Keratinocyte (primary cell): ENCODE results near the gene PPARD. TPM values are rescaled to one million over a fixed set of nuclear protein-coding genes. Genes with fewer than 3 reads are reported as not detected.

Experiments
- DNase-seq: peaks from one replicate; pipeline ENCODE4 v3.0.0-alpha.2; 2011; ENCODE audit warnings: low read depth, missing footprints, low spot score
- FAIRE-seq: peaks from 2 replicates; lab custom pipeline; 2011; peaks lifted over from hg19 to GRCh38; lab: Jason Lieb, UNC
- H2AFZ ChIP-seq: 2 replicates; pipeline ENCODE4 v1.6.0; 2012; ENCODE audit warnings: low read length, control low read depth, inconsistent platforms; ENCODE audit not compliant: control insufficient read depth
- H3K27ac ChIP-seq: 2 replicates; pipeline ENCODE4 v1.5.1; 2011; ENCODE audit warnings: low read length; ENCODE audit not compliant: control insufficient read depth, insufficient read depth
- H3K27me3 ChIP-seq: 3 replicates; pipeline ENCODE4 v1.6.0; 2011; ENCODE audit warnings: low read length; ENCODE audit not compliant: control insufficient read depth, insufficient read depth; ENCODE audit errors: extremely low read depth
- H3K36me3 ChIP-seq, 2 experiments: 2 replicates in 1 of 2; 3 replicates in 1 of 2; pipeline ENCODE4 v1.5.1; 2011; ENCODE audit warnings: low read length in 2 of 2, mild to moderate bottlenecking in 1 of 2; ENCODE audit not compliant: control insufficient read depth in 2 of 2, insufficient read depth in 2 of 2; ENCODE audit errors: extremely low read depth in 1 of 2
- H3K4me1 ChIP-seq: 3 replicates; pipeline ENCODE4 v1.5.1; 2011; ENCODE audit warnings: low read length; ENCODE audit not compliant: control insufficient read depth, insufficient read depth; ENCODE audit errors: extremely low read depth
- H3K4me2 ChIP-seq: 3 replicates; pipeline ENCODE4 v1.6.0; 2011; ENCODE audit warnings: low read depth, low read length; ENCODE audit not compliant: control insufficient read depth, insufficient read depth; ENCODE audit errors: extremely low read depth
- H3K4me3 ChIP-seq, 3 experiments: fragments of 200-600 bp in 1 of 3; sonication (generic) in 1 of 3; 2 replicates in 2 of 3; 3 replicates in 1 of 3; pipeline ENCODE4 v1.5.1; 2011 to 2016; ENCODE audit warnings: low read length in 3 of 3, mild to moderate bottlenecking in 3 of 3, control low read depth in 2 of 3, inconsistent platforms in 1 of 3, low read depth in 1 of 3, mixed read lengths in 1 of 3, mixed run types in 1 of 3, moderate library complexity in 1 of 3; ENCODE audit not compliant: control insufficient read depth in 2 of 3, insufficient read depth in 2 of 3; ENCODE audit errors: extremely low read depth in 1 of 3
- H3K79me2 ChIP-seq: 2 replicates; pipeline ENCODE4 v1.6.0; 2012; ENCODE audit warnings: low read length; ENCODE audit not compliant: control insufficient read depth, insufficient read depth
- H3K9ac ChIP-seq: 3 replicates; pipeline ENCODE4 v1.6.0; 2011; ENCODE audit warnings: low read length; ENCODE audit not compliant: control insufficient read depth, insufficient read depth; ENCODE audit errors: extremely low read depth
- H3K9me1 ChIP-seq: 3 replicates; pipeline ENCODE4 v1.6.0; 2011; ENCODE audit warnings: low read length; ENCODE audit not compliant: control insufficient read depth, insufficient read depth; ENCODE audit errors: extremely low read depth
- H3K9me3 ChIP-seq: 2 replicates; pipeline ENCODE4 v1.5.1; 2012; ENCODE audit warnings: low read depth, low read length; ENCODE audit not compliant: control insufficient read depth
- H4K20me1 ChIP-seq: 3 replicates; pipeline ENCODE4 v1.6.0; 2011; ENCODE audit warnings: low read length; ENCODE audit not compliant: control insufficient read depth, insufficient read depth; ENCODE audit errors: extremely low read depth
- CTCF ChIP-seq, 3 experiments: IDR thresholded peaks in 1 of 3; conservative IDR thresholded peaks in 1 of 3; optimal IDR thresholded peaks in 1 of 3; 2 replicates in 2 of 3; 3 replicates in 1 of 3; pipeline versions ENCODE3 to v1.5.1; 2011; ENCODE audit warnings: low read length in 3 of 3, mild to moderate bottlenecking in 3 of 3, moderate library complexity in 2 of 3, control low read depth in 1 of 3, inconsistent platforms in 1 of 3; ENCODE audit not compliant: insufficient read depth in 2 of 3; ENCODE audit errors: extremely low read depth in 1 of 3
- EZH2 ChIP-seq: IDR thresholded peaks from one replicate; pipeline ENCODE4 v1.6.1; 2012; ENCODE audit warnings: inconsistent platforms, mild to moderate bottlenecking, low read length, moderate library complexity
- dilution Hi-C: fragments of 300-500 bp; cut with MboI; formaldehyde crosslinking; loops from one replicate; pipeline ENCODE4 v1.7.0; 2020; ENCODE audit warnings: low sequenced_read_pairs; ENCODE audit not compliant: extremely low pct_ligation_motif_present
- polyA plus RNA-seq, 5 experiments: library from polyadenylated mRNA; depleted of rRNA in 3 of 5; stranded (reverse) in 3 of 5; stranded (forward) in 1 of 5; unstranded in 1 of 5; fragments of >200 nt; gene quantifications; 1 replicate in 1 of 5; 2 replicates in 3 of 5; 3 replicates in 1 of 5; pipeline versions ENCODE4 v1.2.1 to v1.2.3, GENCODE V29; 2011 to 2012; ENCODE audit warnings: missing spikeins in 2 of 5, low read depth in 1 of 5, low replicate concordance in 1 of 5

Gene PPARD
- polyA plus RNA-seq, 1 donor (not counting 4 experiments of a cell fraction or from before 2014, with no cell fraction given), result 15.1 TPM

- H3K79me2 ChIP-seq, result peaks cover 2% of the 10 kb centered on the region
- TF ChIP-seq CTCF (optimal IDR thresholded peaks at IDR 0.05 in 1 of 3, IDR thresholded peaks at IDR 0.05 in 1 of 3, conservative IDR thresholded peaks at IDR 0.05 in 1 of 3; ENCODE audit: extremely low read depth in 1 of 3, insufficient read depth in 2 of 3, low read length in 3 of 3) (no peak), EZH2 (no peak)
- FAIRE-seq (no peak), DNase-seq (no peak)
- H3K4me1 ChIP-seq, result peaks cover 4% of the 10 kb centered on the region
- H4K20me1 ChIP-seq, result no peaks in the 10 kb centered on the region
- H3K36me3 ChIP-seq, result no peaks in the 10 kb centered on the region
- dilution Hi-C loops, result no loop called here
- no peaks in the 10 kb centered on the region for H3K27me3 ChIP-seq
- no peak overlapping the region for H3K4me3 ChIP-seq
- no peak overlapping the region for H3K27ac ChIP-seq
- H3K4me2 ChIP-seq, result no peak overlapping the region
- H3K9ac ChIP-seq, result no peak overlapping the region
- no peaks in the 10 kb centered on the region for H3K9me3 ChIP-seq
- H2AFZ ChIP-seq, result no peak overlapping the region
- no peaks in the 10 kb centered on the region for H3K9me1 ChIP-seq
These were observed 39.7 kb downstream of the PPARD start for GRCh38 chr6:35382015-35382414.

- FAIRE-seq, result no peak
- Histone ChIP-seq H3K36me3 (no peaks in the 10 kb centered on the region), H3K9ac (no peak overlapping the region), H3K9me1 (no peaks in the 10 kb centered on the region), H3K4me3 (no peak overlapping the region), H3K79me2 (no peaks in the 10 kb centered on the region), H3K27me3 (no peaks in the 10 kb centered on the region), H2AFZ (no peak overlapping the region), H4K20me1 (no peaks in the 10 kb centered on the region), H3K27ac (no peak overlapping the region), H3K4me2 (no peak overlapping the region), H3K9me3 (no peaks in the 10 kb centered on the region), H3K4me1 (peaks cover 16% of the 10 kb centered on the region)
- DNase-seq, result no peak
- dilution Hi-C loops, result no loop called here
- no peak for TF ChIP-seq CTCF (optimal IDR thresholded peaks at IDR 0.05 in 1 of 3, IDR thresholded peaks at IDR 0.05 in 1 of 3, conservative IDR thresholded peaks at IDR 0.05 in 1 of 3; ENCODE audit: extremely low read depth in 1 of 3, insufficient read depth in 2 of 3, low read length in 3 of 3)
- TF ChIP-seq EZH2, result no peak
These were observed 43.3 kb downstream of the PPARD start for GRCh38 chr6:35385457-35386202.
